OCI-LY7 (cell line): Measurements from ENCODE around the gene DOP1A.

Experiments used
- CTCF ChIP-seq: fragments of 200-600 bp; sonication (generic); conservative IDR thresholded peaks from 2 replicates; pipeline ENCODE4 v1.5.1; 2014; ENCODE audit warnings: mild to moderate bottlenecking, antibody characterized with exemption, low read length, moderate library complexity, mixed read lengths
- EZH2phosphoT487 ChIP-seq: fragments of 200-600 bp; sonication (generic); IDR thresholded peaks from 2 replicates; pipeline ENCODE4 v1.6.1; 2018; ENCODE audit warnings: low read depth, borderline replicate concordance, mild to moderate bottlenecking, mixed run types, antibody characterized with exemption, low read length, moderate library complexity, mixed read lengths

- TF ChIP-seq CTCF = no peak
- TF ChIP-seq EZH2phosphoT487 = no peak
Observed at GRCh38 chr6:83097204-83097603, 29.7 kb downstream of the DOP1A start.
